GM18511 (cell line): ENCODE measurements around the gene CNTNAP5.

Experiments used
- ATAC-seq: cut with Tn5 transposase; IDR thresholded peaks from one replicate; pipeline ENCODE4 v1.9.1; 2021; ENCODE audit warnings: mild to moderate bottlenecking, moderate library complexity; ENCODE audit not compliant: unreplicated experiment

The CNTNAP5 gene

DNA sequence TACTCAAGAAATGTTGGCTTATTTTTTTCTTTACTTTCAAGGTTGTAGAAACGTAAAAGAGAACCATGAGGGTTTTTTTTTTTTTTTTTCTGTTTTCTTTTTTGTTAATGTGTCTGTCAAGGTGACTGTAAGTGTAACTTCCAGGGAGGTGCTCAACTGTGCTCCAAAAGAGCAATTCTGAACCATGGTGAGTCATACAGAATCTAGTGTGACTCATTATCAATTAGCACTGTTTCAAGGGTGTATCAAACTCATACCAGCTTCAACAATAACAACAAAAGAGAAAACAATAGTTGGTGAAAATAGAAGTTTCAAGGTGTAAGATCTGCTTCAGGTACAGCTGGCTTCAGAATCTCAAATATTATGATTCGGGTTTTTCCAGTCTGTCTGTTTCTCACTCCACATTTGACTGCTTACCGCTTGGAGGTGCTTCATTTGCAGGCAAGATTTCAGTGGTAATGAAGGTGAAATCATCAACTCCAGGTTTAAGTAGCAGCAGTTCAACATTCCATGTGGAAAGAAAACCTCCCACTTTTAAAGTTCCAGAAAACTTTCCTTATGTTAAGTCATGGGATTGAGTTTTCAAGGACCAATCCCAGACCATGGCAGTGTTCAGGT is 850.6 kb downstream of the CNTNAP5 start:
- ATAC-seq = no peak

- no peak for ATAC-seq
These were observed 852.1 kb downstream of the CNTNAP5 start for GRCh38 chr2:124877141-124877577.

GRCh38 chr2:124879640-124880039 is 854.6 kb downstream of the CNTNAP5 start:
- ATAC-seq = no peak

- ATAC-seq = no peak
These were observed 855.9 kb downstream of the CNTNAP5 start for GRCh38 chr2:124880995-124881394.

DNA sequence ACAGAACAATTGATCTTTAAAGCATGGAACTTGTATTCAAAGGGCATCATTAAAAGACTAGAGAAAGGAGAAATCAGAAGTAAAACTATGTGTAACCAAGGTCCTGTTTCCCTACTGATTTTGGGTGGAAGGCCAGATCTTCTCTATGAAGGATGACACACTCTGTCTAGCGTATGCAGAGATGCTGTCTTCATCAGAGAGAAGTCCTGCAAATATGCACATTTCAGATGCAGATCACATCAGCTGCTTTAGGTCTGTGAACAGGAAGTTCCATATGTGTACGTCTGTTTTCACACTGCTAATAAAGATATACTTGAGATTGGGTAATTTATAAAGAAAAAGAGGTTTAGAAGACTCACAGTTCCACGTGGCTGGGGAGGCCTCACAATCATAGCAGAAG is 857.3 kb downstream of the CNTNAP5 start:
- ATAC-seq = no peak

- no peak for ATAC-seq
These were observed 858.5 kb downstream of the CNTNAP5 start for GRCh38 chr2:124883595-124883994.

GRCh38 chr2:124884315-124884714 is 859.2 kb downstream of the CNTNAP5 start:
- no peak for ATAC-seq

DNA sequence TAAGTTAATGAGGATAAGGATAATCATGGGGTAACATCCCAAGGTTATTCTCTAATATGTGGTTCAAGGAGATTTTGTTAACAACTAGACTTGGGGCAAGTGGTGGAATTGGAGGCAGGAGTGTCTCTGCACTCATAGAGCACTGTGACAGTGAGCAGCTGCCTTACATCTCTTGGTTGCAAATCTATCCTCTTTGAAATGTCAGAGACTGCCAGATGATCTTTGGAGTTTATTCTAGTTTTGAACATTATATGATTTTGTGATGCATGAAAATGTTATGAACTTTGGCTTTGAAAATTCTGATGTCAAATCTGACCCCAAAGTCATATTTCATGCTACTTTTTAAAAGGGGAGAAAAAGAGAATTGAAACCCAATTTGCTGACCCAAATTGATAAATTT is 861.1 kb downstream of the CNTNAP5 start:
- no peak for ATAC-seq

DNA sequence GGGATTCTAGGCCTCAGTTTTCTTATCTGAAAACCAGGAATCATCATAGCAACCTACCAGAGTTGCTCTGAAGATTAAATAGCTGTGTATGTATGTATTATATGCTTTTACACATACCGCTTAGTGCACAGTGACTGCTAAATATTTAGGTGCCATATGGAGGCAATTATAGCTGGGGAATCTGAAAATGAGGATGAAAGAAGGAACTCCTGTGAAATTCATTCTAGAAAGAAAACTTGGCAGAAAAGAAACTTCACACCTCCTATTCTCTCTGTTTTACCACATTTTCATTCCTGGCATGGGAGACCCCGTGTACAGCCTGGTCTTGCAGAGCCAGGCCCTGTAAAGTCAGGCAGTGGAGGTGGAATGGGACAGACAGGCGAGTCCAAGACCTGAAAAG is 862.4 kb downstream of the CNTNAP5 start:
- ATAC-seq = no peak

- ATAC-seq = no peak
These were observed 863.3 kb downstream of the CNTNAP5 start for GRCh38 chr2:124888431-124888830.

DNA sequence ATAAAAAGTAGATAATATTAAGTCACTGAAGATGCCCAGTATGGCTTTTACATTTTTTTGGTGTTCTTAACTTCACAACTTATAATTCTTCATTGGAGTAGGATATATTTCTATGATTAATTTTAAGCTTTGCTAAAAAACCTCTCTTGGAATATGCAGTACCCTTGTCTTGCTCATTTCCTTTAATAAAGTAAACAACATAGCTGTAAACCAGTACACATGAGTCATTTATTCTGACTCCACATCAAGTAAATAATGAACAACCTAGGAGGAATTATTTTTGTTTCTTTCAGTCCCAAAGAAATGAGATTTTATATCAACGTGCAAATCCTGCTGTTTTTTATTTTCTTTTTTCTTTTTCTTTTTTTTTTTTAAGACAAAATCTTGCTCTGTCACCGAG is 869.1 kb downstream of the CNTNAP5 start:
- no peak for ATAC-seq

- ATAC-seq = no peak
These were observed 873.7 kb downstream of the CNTNAP5 start for GRCh38 chr2:124898827-124899226.

GRCh38 chr2:124908411-124908810 is 883.3 kb downstream of the CNTNAP5 start:
- ATAC-seq = no peak

DNA sequence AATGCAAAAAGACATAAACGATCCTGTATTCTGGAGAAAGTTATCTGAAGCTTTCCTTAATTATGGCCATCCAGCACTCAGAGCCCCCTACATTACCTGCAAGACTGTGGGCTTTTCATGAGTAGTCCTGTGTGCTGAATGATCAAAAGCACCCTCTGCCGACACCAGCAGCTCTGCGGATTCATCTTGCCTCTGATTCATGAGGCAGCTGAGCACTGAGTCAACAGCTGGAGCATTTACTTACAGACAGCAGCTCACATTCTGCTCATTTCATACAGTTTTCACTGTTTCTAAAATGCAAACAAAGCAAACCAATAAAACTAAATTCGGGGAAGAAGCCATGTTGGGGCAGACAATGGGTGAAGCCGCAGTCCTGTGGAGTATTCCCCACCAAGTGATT is 886.5 kb downstream of the CNTNAP5 start:
- no peak for ATAC-seq

- ATAC-seq = no peak
These were observed 888.8 kb downstream of the CNTNAP5 start for GRCh38 chr2:124913868-124914267.

- ATAC-seq = no peak
These were observed 890.5 kb downstream of the CNTNAP5 start for GRCh38 chr2:124915567-124915966.

GRCh38 chr2:124919296-124919695 is 894.2 kb downstream of the CNTNAP5 start:
- ATAC-seq = no peak

GRCh38 chr2:124920448-124920847 is 895.4 kb downstream of the CNTNAP5 start:
- no peak for ATAC-seq

DNA sequence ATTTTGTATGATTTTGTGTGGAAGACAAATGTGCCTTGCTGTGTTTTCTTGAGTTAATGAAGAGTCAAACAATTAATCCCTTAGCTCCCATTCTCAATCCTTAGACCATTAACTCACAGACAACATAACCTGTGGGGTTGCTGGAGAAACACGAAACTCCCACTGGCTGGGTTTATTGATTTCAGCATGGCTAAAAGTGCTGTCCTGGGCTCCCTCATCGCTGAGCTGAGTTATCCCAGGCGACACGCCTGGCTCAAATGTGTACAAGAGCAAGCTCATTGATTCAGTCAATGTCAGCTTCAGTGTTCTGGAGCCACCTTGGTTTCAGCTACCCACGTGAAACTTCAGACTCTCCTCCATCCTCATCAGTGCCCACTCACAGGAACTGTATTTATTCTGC is 896.1 kb downstream of the CNTNAP5 start:
- ATAC-seq = no peak

- no peak for ATAC-seq
These were observed 898.0 kb downstream of the CNTNAP5 start for GRCh38 chr2:124923097-124923496.

DNA sequence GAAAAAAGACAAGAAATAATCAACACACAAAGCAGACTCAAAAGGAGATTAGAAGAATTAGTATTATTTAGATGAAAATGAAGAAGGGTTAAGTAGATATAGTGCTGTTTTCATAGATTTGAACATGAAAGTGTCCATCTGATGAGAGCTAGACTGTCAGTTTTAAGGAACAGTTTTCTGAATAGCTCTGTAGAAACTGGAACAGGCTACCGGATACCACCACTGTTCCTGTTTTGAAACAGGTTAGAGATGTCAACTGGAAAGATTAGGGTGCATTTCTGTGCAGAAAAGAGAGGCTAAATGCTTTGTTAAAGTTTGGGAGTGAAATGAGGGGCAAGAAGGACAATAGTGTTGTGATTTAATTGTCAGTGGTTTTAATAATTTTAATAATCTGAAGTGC is 908.8 kb downstream of the CNTNAP5 start:
- no peak for ATAC-seq

GRCh38 chr2:124953921-124954320 is 928.8 kb downstream of the CNTNAP5 start:
- no peak for ATAC-seq

GRCh38 chr2:124959581-124959980 is 934.5 kb downstream of the CNTNAP5 start:
- no peak for ATAC-seq
